ENCODE data around the gene TMEM222.
"Not testable (repeated sequence)": the region's sequence is repeated elsewhere in the genome, so short reads cannot be mapped to it uniquely, and the experiment has no call there.

TMEM222 gene

GRCh38 chr1:27381969-27382762 is 60.2 kb downstream of the TMEM222 start:
- ChIA-PET CTCF (interaction anchor here (0.6 to 10.9 kb wide), 7 partner anchors 8 to 84 kb away, joined by 3 to 166 read pairs (median 8); partner anchors contain the start of gene MAP3K6), POLR2A (no interaction called here)
- 80% methylated on average over 5 of the region's 18 CpGs for WGBS (ENCODE audit: insufficient coverage)

GRCh38 chr1:27383039-27383605 is 61.2 kb downstream of the TMEM222 start, which contains the start of gene CD164L2:
Gene CD164L2, minus strand, starts transcription at chr1:27383333. Its CDS starts 94 bp downstream, at chr1:27383239.
- POLR2A ChIA-PET, result no interaction called here
- CTCF ChIA-PET, result interaction anchor here (0.9 to 10.9 kb wide), 7 partner anchors 13 to 125 kb away, joined by 3 to 166 read pairs (median 8); partner anchors contain the start of gene MAP3K6
- DNase-seq, result peak in 1 of 3 donors; percentile 40
- no peak within 1 kb of the TSS for H3K27ac ChIP-seq (ENCODE audit: insufficient read depth in 1 of 2, low read depth in 1 of 2, low read length in 2 of 2, poor library complexity in 1 of 2, severe bottlenecking in 2 of 2)
- 29% methylated on average over 23 of the region's 43 CpGs for WGBS (ENCODE audit: insufficient coverage)
- H3K27me3 ChIP-seq (replicated peaks in 2 of 5; ENCODE audit: control insufficient read depth in 4 of 5, insufficient read depth in 5 of 5, low read length in 4 of 5), result peaks cover 0 to 4% (median 0%) of the 10 kb centered on the region in 5 experiments
- no peaks in the 10 kb centered on the region for H3K36me3 ChIP-seq (ENCODE audit: control insufficient read depth in 4 of 4, insufficient read depth in 4 of 4, low read length in 3 of 4)
- H3K4me3 ChIP-seq (ENCODE audit: control insufficient read depth in 1 of 7, extremely low read depth in 1 of 7, insufficient read depth in 4 of 7, low read depth in 2 of 7, low read length in 6 of 7), result no peak within 1 kb of the TSS
- H3K4me1 ChIP-seq (ENCODE audit: control extremely low read depth in 1 of 4, control insufficient read depth in 4 of 4, insufficient read depth in 4 of 4, low read length in 3 of 4), result peaks cover 0 to 7% (median 5%) of the 10 kb centered on the region in 4 experiments
- H3K9me3 ChIP-seq (ENCODE audit: control extremely low read depth in 1 of 5, control insufficient read depth in 4 of 5, insufficient read depth in 2 of 5, low read depth in 1 of 5, low read length in 4 of 5), result no peaks in the 10 kb centered on the region

More at GRCh38 chr1:27381969-27382762, 60.2 kb downstream of the TMEM222 start:
- H3K27me3 ChIP-seq (replicated peaks in 2 of 5; ENCODE audit: control insufficient read depth in 4 of 5, insufficient read depth in 5 of 5, low read length in 4 of 5), result peaks cover 0 to 4% (median 0%) of the 10 kb centered on the region in 5 experiments
- no peak overlapping the region for H3K4me3 ChIP-seq (ENCODE audit: control insufficient read depth in 1 of 7, extremely low read depth in 1 of 7, insufficient read depth in 4 of 7, low read depth in 2 of 7, low read length in 6 of 7)
- no peak overlapping the region for H3K27ac ChIP-seq (ENCODE audit: insufficient read depth in 1 of 2, low read depth in 1 of 2, low read length in 2 of 2, poor library complexity in 1 of 2, severe bottlenecking in 2 of 2)
- peaks cover 0 to 7% (median 5%) of the 10 kb centered on the region in 4 experiments for H3K4me1 ChIP-seq (ENCODE audit: control extremely low read depth in 1 of 4, control insufficient read depth in 4 of 4, insufficient read depth in 4 of 4, low read length in 3 of 4)
- no peaks in the 10 kb centered on the region for H3K9me3 ChIP-seq (ENCODE audit: control extremely low read depth in 1 of 5, control insufficient read depth in 4 of 5, insufficient read depth in 2 of 5, low read depth in 1 of 5, low read length in 4 of 5)
- no peaks in the 10 kb centered on the region for H3K36me3 ChIP-seq (ENCODE audit: control insufficient read depth in 4 of 4, insufficient read depth in 4 of 4, low read length in 3 of 4)
- no peak for DNase-seq

GRCh38 chr1:27383661-27384060 is 61.7 kb downstream of the TMEM222 start:
- Histone ChIP-seq H3K4me3 (ENCODE audit: control insufficient read depth in 1 of 7, extremely low read depth in 1 of 7, insufficient read depth in 4 of 7, low read depth in 2 of 7, low read length in 6 of 7) (no peak overlapping the region), H3K9me3 (ENCODE audit: control extremely low read depth in 1 of 5, control insufficient read depth in 4 of 5, insufficient read depth in 2 of 5, low read depth in 1 of 5, low read length in 4 of 5) (no peaks in the 10 kb centered on the region), H3K4me1 (ENCODE audit: control extremely low read depth in 1 of 4, control insufficient read depth in 4 of 4, insufficient read depth in 4 of 4, low read length in 3 of 4) (peaks cover 0 to 7% (median 5%) of the 10 kb centered on the region in 4 experiments), H3K36me3 (ENCODE audit: control insufficient read depth in 4 of 4, insufficient read depth in 4 of 4, low read length in 3 of 4) (no peaks in the 10 kb centered on the region), H3K27ac (ENCODE audit: insufficient read depth in 1 of 2, low read depth in 1 of 2, low read length in 2 of 2, poor library complexity in 1 of 2, severe bottlenecking in 2 of 2) (no peak overlapping the region), H3K27me3 (replicated peaks in 2 of 5; ENCODE audit: control insufficient read depth in 4 of 5, insufficient read depth in 5 of 5, low read length in 4 of 5) (peaks cover 0 to 4% (median 0%) of the 10 kb centered on the region in 5 experiments)
- ChIA-PET CTCF (interaction anchor here (0.9 to 10.9 kb wide), 9 partner anchors 8 to 281 kb away, joined by 3 to 166 read pairs (median 6); partner anchors contain the start of genes MAP3K6 and SYTL1), POLR2A (no interaction called here)
- no peak for DNase-seq
- 86% methylated on average over 13 of the region's 13 CpGs for WGBS (ENCODE audit: insufficient coverage)

GRCh38 chr1:27384797-27385196 is 62.8 kb downstream of the TMEM222 start:
- CTCF ChIA-PET, result interaction anchor here (1.0 to 10.9 kb wide), 8 partner anchors 10 to 282 kb away, joined by 3 to 166 read pairs (median 5); partner anchors contain the start of gene SYTL1
- H3K4me3 ChIP-seq (ENCODE audit: control insufficient read depth in 1 of 7, extremely low read depth in 1 of 7, insufficient read depth in 4 of 7, low read depth in 2 of 7, low read length in 6 of 7); H3K36me3 ChIP-seq (ENCODE audit: control insufficient read depth in 4 of 4, insufficient read depth in 4 of 4, low read length in 3 of 4); H3K27ac ChIP-seq (ENCODE audit: insufficient read depth in 1 of 2, low read depth in 1 of 2, low read length in 2 of 2, poor library complexity in 1 of 2, severe bottlenecking in 2 of 2); DNase-seq; H3K4me1 ChIP-seq (ENCODE audit: control extremely low read depth in 1 of 4, control insufficient read depth in 4 of 4, insufficient read depth in 4 of 4, low read length in 3 of 4); H3K9me3 ChIP-seq (ENCODE audit: control extremely low read depth in 1 of 5, control insufficient read depth in 4 of 5, insufficient read depth in 2 of 5, low read depth in 1 of 5, low read length in 4 of 5); H3K27me3 ChIP-seq (replicated peaks in 2 of 5; ENCODE audit: control insufficient read depth in 4 of 5, insufficient read depth in 5 of 5, low read length in 4 of 5); POLR2A ChIA-PET: not testable (repeated sequence)
- no CpG with 5 or more reads among the region's 3 CpGs for WGBS (ENCODE audit: insufficient coverage)

Measured in common myeloid progenitor, CD34-positive (primary cell).